ENCODE data around the gene MELTF.
"Not testable (repeated sequence)": the region's sequence is repeated elsewhere in the genome, so short reads cannot be mapped to it uniquely, and the experiment has no call there.

Gene MELTF

DNA sequence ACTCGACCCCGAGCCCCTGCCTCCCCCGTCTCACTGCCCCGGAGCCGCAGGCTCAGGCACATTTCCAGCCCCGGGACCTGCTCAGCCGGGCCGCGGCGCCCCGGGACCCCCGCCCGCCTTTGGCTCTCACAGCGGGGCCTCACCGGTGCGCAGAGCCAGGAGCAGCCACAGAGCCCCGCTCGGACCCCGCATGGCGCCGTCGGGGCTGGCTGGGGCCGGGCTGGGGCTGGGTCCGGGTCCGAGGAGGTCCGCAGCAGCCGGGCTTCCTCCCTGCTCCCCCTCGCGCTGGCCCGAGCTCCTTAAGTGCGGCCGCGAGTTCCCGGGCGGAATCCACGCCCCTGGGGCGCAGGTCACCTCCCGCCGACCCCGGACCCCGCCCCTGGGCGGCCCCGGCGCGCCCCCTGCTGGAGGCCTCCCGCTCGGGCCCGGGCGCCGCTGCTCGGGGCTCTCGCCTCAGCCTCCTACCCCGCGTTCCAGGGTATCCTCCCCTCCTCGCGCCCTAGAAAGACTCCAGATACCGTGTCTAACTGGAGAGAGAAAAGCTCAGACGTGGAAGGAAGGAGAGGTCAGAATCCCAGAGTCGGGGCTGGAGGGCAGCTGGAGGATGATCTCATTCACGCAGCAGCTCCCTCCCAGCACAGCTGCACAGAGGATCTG lies at the start of gene MELTF:
TSS of gene MELTF (minus strand) at position 307 of the 657 bp plus-strand sequence. CDS start at position 192, 115 bp downstream.
- no peak for DNase-seq

DNA sequence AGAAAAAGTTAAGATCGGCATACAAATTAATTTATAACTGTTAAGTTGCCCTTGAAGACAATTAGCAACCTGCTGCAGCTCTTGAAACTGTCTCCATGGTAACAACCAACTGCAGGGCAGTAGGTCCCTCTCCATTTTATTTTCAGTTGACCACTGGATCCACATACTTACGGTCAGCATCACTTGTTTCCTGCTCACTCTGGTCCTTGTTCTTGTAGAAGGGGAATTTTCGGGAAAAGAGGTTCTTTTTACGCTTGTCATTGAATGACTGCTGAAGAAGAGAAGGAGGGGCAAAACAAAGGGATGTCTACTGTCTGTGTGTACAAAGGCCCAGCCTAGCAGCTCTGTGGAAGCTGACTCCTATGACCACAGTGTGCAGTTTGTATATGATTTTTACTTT lies 46.8 kb upstream of the MELTF start:
- DNase-seq = no peak

DNA sequence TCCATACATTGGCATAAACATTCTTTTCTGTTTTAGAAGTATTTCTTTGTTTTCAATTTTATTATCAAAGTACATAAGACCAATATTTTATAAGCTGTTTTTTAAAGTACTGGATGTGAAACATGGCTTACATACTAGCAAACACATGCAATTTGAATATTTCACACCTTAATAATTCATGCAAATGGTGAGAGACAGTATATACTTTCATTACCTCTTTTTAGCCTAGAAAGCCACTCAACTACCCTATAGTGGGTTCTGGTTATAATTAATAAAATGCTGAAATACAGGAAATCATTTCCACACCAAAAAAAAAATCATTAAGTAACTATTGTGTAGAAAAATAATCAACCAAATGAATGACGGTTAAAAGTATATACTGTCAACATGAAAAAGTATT lies 38.5 kb upstream of the MELTF start:
- no peak for DNase-seq

DNA sequence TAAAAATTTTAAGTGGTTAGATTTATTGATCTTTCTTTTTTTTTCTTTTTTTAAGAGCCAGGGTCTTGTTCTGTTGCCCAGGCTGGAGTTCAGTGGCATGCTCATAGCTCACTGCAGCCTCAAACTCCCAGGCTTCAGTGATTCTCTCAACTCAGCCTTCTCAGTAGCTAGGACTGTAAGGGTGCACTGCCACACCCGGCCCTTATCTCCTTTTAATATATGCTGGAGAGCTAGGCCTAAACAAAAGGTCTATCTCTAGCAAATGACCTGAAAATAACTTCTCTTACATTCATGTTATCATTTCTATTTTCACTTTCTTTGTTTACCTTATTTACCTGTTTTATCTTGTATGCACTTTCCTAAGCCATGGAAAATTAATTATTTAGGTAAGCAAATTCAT lies 35.2 kb upstream of the MELTF start:
- DNase-seq = no peak

DNA sequence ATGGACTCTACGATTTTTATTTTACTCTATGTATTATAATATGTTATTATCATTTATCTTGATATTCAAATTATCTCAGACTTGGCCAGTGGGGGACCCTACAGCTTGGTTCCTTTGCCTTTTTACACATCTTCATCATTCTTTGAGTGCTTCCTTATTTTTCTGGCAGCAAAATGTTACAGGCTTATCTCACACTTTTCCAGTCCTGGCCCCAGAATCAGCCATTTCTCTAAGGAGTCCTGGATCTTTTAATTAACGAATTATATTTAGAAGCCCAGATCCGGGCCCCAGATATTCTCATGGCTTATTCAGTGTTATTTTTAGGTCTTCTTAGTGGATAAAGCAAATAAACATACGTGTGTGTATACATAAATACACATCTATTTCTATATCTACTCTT lies 32.8 kb upstream of the MELTF start:
- DNase-seq = no peak

DNA sequence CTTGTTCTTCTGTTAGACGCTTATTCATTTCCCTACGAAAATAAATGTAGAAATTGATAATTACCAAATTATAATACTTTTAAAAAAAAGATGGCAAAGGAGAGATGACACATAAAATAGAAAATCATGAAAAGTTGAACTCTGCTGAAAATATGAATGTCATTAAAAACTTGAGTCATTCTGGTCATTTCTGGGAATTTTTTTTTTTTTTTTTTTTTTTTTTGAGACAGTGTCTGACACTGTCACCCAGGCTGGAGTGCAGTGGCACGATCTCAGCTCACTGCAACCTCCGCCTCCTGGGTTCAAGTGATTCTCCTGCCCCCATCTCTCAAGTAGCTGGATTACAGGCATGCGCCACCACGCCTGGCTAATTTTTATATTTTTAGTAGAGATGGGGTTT lies 22.0 kb upstream of the MELTF start:
- not testable (repeated sequence) for DNase-seq

DNA sequence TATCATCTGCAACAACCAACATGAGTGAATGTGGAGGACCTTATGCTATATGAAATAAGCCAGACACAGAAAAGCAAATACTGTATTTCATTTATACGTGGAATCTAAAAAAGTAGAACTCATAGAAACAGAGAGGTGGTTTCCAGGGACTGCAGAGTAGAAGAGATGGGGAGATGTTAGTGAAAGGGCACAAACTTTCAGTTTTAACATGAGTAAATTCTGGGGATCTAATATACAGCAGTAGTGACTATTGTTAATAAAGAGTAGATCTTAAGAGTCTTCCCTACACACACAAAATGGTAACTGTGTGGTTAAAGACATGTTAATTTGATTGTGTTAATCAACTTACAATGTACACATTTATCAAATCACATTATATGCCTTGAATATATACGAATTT lies 20.9 kb upstream of the MELTF start:
- DNase-seq = no peak

DNA sequence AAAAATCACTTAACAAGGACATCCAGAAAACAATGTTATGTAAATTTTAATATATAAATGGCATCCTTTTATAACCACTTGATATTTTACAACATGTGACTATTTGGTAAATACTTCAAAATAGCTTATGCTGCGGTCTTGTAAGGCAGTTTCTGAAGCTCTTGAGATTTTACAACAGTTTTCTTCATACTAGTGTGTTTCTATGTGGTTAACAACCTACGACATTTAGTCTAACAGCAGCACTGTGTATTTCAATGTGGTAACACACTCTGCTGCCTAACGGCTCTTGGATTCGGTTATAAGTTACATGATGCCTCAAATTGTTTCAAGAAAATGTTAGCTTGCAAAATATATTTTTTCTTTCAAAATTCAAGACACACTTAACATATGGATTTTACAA lies 12.9 kb upstream of the MELTF start:
- no peak for DNase-seq

DNA sequence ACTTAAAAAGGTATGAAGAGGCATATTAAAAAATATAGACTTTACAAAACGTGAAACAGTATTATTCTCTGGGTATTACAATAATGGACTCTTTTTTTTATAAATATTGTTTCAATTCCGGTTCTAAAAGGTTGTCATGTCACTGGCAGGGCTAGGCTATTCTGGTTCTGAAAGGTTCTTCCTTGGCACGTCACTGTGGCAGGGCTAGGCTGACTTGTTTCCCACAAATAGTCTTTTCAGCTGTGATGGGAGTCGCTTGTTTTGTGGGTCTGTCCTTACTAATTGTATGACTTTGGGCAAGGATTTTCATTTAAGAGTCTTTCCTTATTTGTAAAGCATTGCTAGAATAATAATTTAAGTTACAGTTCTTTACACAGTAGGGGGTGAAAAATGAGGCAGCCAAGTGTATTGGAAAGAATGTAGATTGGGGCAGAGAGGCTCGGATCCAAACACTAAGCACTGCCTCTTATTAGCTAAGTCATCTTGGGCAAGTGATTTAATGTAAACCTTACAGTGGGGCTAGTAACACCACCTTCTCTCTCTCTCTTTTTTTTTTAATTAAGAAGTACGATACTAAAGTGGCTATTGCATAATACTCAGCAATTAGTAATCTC lies 12.4 kb upstream of the MELTF start:
- DNase-seq = no peak

DNA sequence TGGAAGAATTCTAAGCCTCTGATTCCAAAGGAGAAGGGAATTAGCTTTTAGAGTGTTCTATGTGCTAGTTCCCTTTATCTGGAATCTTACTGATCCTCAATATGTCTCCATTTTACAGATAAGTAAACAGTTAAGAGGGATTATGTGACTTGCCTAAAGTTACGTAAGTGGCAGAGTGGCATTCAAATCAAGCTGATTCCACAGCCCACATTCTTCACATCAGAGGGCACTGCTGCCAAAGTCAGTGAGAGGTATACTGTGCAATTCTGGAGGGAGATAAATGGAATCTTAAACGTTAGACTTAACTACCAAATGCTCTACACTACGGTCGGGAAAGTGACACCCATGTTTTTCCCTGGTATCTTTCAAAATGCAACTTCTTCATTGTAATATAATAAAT lies 11.0 kb upstream of the MELTF start:
- no peak for DNase-seq

DNA sequence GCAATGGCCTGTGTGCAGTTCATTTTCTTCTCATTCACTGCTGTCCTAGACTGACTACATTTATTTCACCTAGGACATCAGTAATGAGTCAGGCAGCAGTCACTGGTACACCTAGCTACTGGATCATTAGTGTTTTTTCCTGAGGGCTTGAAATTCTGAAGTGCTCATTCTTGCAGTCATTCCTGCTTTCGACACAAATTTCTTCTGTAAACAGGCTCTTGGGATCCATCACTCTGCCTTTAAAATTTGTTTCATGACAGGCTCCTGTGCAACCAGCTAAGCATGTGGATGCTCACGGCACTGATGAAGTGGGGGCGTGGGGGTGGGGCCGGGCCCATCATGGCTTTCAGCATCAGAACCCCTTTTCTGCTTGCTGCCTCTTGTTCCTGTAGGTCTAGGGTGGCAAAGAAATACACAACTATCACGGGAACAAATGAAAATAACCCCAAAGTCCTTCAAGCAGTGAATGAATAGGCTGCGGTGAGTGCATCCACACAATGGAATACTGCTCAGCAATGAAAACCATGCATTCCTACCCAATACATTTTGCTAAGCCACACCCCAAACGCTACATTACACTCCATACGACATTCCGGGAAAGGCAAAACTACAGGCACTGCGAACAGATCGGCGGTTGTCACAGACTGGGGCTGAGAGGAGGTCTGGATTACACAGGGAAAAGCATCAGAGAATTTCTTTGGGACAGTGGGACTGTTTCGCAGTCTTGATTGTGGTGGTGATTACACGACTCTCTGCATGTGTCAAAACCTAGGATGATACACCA lies 9.3 kb upstream of the MELTF start:
- DNase-seq = no peak

DNA sequence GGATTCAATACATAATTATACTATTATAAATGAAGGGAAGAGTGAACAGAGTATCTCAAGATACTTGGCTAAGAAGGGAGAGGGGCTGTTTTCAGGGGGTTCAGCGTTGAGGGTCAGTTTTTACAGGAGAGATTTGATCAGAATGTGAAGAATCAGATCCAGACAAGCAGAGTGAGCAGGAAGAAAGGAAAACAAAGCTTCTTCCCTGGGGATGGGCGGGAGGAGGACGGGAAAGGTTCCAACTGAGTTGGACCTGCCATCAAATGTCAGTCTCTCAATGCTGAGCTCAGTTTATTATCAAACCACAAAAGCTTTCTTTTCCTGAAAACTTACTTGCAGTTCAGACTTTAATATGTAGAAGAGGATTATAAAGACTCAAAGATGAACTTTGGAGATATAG lies 6.0 kb upstream of the MELTF start:
- DNase-seq = no peak

DNA sequence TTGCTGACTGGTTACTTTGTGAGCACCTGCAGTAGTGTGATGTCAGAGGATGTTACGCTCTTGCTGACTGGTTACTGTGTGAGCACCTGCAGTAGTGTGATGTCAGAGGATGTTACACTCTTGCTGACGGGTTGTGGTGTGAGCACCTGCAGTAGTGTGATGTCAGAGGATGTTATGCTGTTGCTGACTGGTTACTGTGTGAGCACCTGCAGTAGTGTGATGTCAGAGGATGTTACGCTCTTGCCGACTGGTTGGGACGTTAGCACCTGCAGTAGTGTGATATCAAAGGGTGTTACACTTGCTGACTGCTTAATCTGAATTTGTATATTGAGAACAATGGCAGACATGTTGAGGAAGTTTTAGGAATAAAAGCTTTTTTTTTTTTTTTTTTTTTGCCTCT lies 5.2 kb upstream of the MELTF start:
- DNase-seq = not testable (repeated sequence)

DNA sequence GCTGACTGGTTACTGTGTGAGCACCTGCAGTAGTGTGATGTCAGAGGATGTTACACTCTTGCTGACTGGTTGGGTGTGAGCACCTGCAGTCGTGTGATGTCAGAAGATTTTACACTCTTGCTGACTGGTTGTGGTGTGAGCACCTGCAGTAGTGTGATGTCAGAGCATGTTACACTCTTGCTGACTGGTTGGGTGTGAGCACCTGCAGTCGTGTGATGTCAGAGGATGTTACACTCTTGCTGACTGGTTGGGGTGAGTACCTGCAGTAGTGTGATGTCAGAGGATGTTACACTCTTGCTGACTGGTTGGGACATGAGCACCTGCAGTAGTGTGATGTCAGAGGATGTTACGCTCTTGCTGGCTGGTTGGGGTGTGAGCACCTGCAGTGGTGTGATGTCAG lies 4.1 kb upstream of the MELTF start:
- DNase-seq = not testable (repeated sequence)

DNA sequence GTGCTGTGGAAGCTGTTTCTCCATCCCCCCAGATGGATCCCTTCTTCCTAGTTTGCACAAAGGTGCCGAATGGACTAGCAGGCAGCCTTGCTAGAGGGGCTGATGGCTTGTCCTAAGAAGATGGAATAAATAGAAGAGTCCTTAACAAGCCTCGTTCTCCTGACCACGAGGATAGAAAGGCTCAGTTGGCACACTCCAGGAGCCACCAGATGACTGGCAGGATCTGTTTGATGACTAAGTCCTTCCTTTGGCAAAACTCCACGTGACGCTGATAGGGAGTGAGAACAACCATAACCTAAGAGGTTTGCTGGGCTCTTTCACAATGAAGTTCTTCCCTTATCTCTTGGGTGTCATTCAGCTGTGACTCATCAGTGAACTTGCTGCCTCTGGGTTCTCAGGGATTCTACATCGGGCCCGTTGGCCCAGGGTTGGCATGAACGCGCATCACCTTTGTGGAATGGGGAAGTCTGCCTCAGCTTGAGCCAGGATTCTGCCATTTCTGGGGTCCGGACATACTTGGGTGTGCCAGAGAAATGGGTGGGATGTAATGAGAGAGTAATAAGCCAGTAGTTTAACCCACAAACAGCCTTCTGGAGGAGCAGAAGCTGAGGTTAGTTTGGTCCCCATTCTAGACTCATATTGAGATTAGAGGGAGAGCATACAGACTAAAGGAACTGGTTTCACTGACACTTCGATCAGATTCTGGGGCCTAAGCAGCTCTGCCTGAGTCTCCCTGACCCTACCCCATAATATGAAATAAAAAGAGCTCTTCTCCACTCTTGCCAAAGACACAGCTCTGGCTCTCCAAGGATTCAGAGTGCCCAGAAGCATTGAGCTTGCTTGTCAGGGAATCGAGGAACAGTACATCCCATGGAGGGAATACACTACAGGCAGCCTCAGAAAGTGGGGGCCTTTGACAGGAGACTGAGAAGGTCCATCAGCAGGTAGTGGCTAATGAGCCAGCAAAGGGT lies 2.0 kb upstream of the MELTF start:
- no peak for DNase-seq

DNA sequence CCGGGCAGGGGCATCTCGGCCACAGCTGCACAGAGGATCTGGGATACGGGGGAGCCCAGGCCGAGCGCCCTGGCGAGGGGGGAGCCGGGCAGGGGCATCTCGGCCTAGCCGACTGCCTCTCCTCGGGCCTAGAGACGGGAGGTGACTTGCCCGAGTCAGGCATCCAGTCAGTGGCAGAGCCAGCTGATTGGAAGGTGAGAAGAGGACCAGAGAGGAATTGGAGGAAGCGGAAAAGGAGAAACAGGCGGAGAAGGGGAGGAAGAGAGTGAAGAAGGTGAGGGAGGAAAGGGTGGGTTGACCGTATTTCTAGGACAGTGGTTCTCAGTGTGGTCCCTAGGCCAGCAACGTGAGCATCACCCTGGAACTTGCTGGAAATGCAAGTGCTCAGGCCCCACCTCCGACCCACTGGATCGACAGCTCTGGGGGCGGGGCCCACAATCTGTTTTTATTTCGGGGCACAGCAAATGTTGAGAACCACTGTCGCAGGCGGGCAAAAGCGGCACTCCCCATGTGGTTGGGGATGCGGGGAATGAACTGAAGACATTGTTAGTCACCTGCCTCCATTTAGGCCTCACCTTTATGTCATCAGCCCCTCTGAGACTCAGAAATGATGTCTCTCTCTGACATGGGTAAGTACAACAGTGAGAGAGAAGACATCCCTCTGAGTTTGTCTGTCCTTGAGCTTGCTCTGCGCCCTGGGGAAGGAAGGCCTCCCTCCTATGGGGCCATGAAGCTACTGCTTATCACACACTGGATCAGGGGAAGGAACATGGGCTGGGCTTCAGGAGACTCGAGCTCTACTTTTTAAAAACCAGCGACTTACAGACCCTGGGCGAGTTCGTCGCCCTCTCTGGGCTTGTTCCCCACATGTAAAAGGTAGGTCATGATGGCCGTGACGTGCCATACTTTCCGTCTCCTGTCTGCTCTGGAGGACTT lies 1.0 kb upstream of the MELTF start:
- DNase-seq = no peak

DNA sequence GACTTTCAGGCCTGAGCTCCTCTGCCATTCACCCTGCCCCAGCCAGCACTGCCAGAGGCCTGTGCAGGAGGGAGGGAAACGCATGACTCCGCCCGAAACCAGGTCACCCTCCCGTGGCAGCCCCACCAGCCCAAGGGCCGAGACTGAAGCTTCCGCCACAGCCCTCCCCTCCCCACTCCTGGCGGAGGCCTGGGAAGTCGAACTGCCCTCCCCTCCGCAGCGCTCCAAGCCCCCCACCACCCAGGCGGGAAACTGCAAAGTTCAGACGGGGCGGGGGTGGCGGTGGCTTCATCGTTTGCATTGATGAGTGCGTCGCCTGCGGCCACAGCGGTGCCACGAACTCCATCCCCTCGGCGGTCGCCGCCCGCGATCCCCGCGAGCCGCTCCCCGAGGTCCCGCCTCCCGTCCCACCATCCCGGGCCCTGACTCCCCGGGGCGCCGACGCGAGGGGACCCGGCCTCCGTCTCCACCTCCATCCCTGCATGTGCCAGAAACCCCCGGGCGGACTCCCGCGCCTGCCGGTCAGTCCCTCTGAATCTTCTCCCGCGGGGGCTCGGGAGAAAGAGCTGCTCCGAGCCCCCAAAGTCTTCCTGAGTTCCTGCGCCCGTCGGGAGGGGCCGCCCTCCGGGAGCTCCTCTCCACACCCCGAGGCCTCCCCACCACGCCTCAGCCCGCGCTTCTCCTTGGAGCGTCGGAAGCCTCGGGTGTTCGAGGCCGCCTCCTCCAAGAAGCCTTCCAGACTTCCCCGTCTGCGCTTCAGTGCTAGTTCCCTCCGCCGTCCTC lies 698 bp downstream of the MELTF start:
- no peak for DNase-seq

DNA sequence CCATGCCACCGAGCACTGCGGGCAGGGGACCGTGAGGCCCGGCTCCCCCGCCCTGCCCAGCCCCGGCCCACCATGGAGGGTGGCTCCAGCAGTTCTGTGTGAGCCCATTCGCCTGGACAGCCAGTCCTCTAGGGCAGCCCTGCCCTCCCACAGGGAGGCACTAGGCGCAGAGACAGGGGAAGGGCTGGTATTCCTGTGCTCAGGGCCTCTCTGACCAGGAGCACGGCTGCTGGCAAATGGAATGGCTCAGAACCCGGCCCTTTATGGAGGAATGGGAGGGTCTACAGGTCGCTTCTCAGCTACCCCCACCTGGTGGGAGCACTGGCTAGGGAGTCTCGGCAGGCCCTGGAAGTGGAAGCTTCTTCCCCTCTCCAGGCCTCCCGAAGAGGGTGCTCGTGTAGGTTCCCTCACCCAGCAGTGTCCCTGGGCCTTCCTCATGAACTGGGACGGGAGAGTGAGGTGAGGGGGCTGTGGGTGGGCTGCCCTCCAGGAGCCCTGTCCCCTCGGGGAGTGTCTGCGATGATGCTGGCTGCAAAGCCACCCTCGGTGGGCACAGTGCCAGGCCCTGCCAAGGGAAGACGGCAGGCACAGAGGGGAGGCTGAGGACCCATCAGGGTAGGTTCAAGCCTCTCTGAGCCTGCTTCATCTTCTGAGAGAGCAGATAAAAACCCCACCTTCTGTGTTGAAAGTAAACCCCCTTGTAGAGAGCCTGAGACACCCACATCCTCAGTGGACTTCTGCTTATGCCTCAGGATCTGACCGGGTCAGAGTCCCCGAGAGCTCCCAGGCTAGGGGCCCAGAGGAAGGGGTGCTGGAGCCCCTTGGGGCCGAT lies 1.5 kb downstream of the MELTF start:
- no peak for DNase-seq

DNA sequence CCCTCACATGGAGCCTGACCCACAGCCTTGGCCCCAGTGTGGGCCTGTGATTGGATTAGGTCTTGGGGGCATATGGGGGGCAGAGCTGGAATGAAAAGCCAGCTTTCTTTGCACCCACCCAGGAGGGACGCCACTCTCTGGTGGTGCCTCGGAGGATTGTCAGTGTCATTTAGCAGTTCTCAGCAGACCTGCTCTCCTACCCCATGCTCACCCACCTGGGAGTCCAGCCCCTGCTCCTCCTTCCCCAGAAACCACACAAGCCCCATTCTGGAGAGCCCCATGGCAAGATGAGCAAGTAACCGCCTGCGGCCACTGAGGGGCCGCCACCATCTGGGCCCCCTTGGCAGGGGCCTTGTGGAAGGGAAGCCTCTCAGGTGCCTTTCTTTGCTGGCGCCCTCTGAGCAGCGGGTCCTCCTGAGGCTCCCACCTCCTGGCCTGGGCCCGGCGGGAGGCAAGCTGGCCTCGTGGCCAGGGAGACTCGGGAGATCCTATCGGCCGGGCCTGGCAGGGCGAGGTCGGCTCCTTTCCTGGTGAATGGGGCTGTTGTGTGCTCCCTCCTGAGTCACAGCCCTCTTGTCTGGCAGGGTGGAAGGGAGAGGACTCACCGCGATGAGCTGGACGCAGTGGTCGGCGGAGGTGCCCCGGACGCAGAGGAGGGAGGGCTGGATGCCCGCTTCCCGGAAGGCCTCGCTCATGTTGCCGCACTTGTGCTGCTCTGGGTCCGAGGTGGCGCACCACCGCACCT lies 2.3 kb downstream of the MELTF start:
- DNase-seq = no peak

Measured in NCI-H446 treated with DMSO at 0.1 percent for 48 hours (cell line).